Activated naive CD4-positive, alpha-beta T cell (primary cell): Measurements from ENCODE around the gene CDK5R1.
"Not testable (repeated sequence)": the region's sequence is repeated elsewhere in the genome, so short reads cannot be mapped to it uniquely, and the experiment has no call there.

Experiments used
- DNase-seq, 4 experiments: peaks; one replicate each; lab custom pipeline; 2025; lab: John Stamatoyannopoulos, UW

The CDK5R1 gene

GRCh38 chr17:32516940-32517701 is 30.3 kb downstream of the CDK5R1 start:
- no peak for DNase-seq

GRCh38 chr17:32517982-32518381 is 31.2 kb downstream of the CDK5R1 start:
- DNase-seq: no peak

- no peak for DNase-seq
Measured at GRCh38 chr17:32518646-32519227, 31.9 kb downstream of the CDK5R1 start.

- DNase-seq: peak in 2 of 4 experiments; percentile 38 to 55
Measured at GRCh38 chr17:32519228-32520103, 32.7 kb downstream of the CDK5R1 start.

GRCh38 chr17:32520104-32520701 is 33.4 kb downstream of the CDK5R1 start:
- peak in 2 of 4 experiments; percentile 14 for DNase-seq

- DNase-seq: no peak
Measured at GRCh38 chr17:32520737-32521404, 34.1 kb downstream of the CDK5R1 start.

- DNase-seq: no peak
Measured at GRCh38 chr17:32523017-32523680, 36.4 kb downstream of the CDK5R1 start.

- DNase-seq: no peak
Measured at GRCh38 chr17:32523827-32524552, 37.2 kb downstream of the CDK5R1 start.

GRCh38 chr17:32524553-32524880 is 37.7 kb downstream of the CDK5R1 start:
- DNase-seq: not testable (repeated sequence)

GRCh38 chr17:32525122-32525521 is 38.3 kb downstream of the CDK5R1 start:
- no peak for DNase-seq

GRCh38 chr17:32527146-32527545 is 40.4 kb downstream of the CDK5R1 start:
- DNase-seq: no peak

- no peak for DNase-seq
Measured at GRCh38 chr17:32528825-32529224, 42.0 kb downstream of the CDK5R1 start.

GRCh38 chr17:32529604-32530003 is 42.8 kb downstream of the CDK5R1 start:
- DNase-seq: no peak

- no peak for DNase-seq
Measured at GRCh38 chr17:32533296-32533695, 46.5 kb downstream of the CDK5R1 start.

- DNase-seq: no peak
Measured at GRCh38 chr17:32536736-32537643, 50.2 kb downstream of the CDK5R1 start.
